ENCODE measurements around the gene RHD.

- peak; percentile 42 to 77 (median 50) for TF ChIP-seq CTCF (IDR thresholded peaks at IDR 0.05)
- peak; percentile 65 for TF ChIP-seq POLR2A (IDR thresholded peaks at IDR 0.05)
- TF ChIP-seq EP300 (IDR thresholded peaks at IDR 0.05; ENCODE audit: low read depth): no peak
- TF ChIP-seq POLR2AphosphoS5 (IDR thresholded peaks at IDR 0.05): peak in 2 of 3 donors; percentile 58 to 61
Measured at GRCh38 chr1:25239681-25240541, 32.4 kb upstream of the RHD start.
